Keratinocyte (primary cell): ENCODE measurements around the gene ZSCAN18.

Experiments
- EZH2 ChIP-seq: IDR thresholded peaks from one replicate; pipeline ENCODE4 v1.6.1; 2012; ENCODE audit warnings: inconsistent platforms, mild to moderate bottlenecking, low read length, moderate library complexity
- TF ChIP-seq, protein P1 (sequence below), 3 experiments: IDR thresholded peaks in 1 of 3; conservative IDR thresholded peaks in 1 of 3; optimal IDR thresholded peaks in 1 of 3; 2 replicates in 2 of 3; 3 replicates in 1 of 3; pipeline versions ENCODE3 to v1.5.1; 2011; ENCODE audit warnings: low read length in 3 of 3, mild to moderate bottlenecking in 3 of 3, moderate library complexity in 2 of 3, control low read depth in 1 of 3, inconsistent platforms in 1 of 3; ENCODE audit not compliant: insufficient read depth in 2 of 3; ENCODE audit errors: extremely low read depth in 1 of 3

DNA sequence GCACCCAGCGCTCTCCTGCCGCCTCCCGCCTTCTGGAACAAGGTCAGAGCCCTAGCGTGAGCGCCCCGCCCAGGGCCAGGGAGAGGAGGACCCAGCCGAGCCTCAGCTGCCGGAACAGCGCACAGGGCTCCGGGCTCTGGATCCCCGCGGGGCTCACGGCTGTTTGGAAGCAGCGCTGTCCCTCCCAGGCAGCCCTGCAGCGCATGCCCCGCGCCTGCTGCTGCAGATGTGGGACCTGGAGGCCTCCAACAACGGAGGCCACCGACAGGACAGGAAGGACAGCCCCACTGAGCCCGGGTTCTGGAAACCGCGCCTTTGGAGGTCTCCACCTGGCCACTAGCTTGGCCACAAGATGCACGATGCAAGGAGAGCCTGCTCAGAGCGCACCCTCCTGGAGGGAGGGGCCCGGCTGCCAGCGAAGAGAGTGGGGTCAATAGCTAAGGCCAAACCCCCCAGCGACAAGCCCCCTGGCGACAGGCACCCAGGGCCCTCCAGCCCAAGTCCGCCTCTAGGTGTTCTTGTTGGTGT, 12.6 kb downstream of the ZSCAN18 start:
- TF ChIP-seq, protein P1, sequence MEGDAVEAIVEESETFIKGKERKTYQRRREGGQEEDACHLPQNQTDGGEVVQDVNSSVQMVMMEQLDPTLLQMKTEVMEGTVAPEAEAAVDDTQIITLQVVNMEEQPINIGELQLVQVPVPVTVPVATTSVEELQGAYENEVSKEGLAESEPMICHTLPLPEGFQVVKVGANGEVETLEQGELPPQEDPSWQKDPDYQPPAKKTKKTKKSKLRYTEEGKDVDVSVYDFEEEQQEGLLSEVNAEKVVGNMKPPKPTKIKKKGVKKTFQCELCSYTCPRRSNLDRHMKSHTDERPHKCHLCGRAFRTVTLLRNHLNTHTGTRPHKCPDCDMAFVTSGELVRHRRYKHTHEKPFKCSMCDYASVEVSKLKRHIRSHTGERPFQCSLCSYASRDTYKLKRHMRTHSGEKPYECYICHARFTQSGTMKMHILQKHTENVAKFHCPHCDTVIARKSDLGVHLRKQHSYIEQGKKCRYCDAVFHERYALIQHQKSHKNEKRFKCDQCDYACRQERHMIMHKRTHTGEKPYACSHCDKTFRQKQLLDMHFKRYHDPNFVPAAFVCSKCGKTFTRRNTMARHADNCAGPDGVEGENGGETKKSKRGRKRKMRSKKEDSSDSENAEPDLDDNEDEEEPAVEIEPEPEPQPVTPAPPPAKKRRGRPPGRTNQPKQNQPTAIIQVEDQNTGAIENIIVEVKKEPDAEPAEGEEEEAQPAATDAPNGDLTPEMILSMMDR (optimal IDR thresholded peaks at IDR 0.05 in 1 of 3, IDR thresholded peaks at IDR 0.05 in 1 of 3, conservative IDR thresholded peaks at IDR 0.05 in 1 of 3; ENCODE audit: extremely low read depth in 1 of 3, insufficient read depth in 2 of 3, low read length in 3 of 3), result no peak
- no peak for TF ChIP-seq EZH2
